ENCODE results near the gene AURKB.

DNA sequence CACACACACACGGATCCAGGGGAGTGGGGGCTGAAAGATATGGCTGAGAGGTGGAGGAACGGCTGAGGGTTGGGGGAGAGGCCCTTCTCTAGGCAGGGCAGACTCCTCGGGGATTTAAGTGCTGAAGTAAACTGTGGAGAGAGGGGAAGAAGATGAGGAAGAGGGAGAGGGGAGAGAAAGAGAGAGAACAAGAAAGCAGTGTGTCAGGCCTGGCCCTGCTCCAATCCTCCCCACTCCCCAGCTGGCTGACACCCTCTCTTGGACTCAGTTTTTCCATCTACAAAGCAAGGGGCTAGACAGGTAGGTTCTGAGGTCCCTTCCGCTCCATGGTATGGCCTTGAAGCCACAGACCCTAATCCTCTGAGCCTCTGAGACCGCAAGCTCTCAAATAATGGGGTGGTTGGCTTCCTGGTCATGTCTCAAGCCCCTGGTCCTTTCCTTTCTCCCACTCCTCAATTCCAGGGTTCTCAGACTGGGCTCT lies 49.6 kb downstream of the AURKB start:
- TF ChIP-seq, protein P1, sequence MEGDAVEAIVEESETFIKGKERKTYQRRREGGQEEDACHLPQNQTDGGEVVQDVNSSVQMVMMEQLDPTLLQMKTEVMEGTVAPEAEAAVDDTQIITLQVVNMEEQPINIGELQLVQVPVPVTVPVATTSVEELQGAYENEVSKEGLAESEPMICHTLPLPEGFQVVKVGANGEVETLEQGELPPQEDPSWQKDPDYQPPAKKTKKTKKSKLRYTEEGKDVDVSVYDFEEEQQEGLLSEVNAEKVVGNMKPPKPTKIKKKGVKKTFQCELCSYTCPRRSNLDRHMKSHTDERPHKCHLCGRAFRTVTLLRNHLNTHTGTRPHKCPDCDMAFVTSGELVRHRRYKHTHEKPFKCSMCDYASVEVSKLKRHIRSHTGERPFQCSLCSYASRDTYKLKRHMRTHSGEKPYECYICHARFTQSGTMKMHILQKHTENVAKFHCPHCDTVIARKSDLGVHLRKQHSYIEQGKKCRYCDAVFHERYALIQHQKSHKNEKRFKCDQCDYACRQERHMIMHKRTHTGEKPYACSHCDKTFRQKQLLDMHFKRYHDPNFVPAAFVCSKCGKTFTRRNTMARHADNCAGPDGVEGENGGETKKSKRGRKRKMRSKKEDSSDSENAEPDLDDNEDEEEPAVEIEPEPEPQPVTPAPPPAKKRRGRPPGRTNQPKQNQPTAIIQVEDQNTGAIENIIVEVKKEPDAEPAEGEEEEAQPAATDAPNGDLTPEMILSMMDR (IDR thresholded peaks at IDR 0.05 in 2 of 3, conservative IDR thresholded peaks at IDR 0.05 in 1 of 3; ENCODE audit: control insufficient read depth in 2 of 3, extremely low read depth in 1 of 3, insufficient read depth in 1 of 3, low read depth in 3 of 3, low read length in 3 of 3): no peak
- TF ChIP-seq ZNF384 (IDR thresholded peaks at IDR 0.05; ENCODE audit: borderline replicate concordance, low read depth, low read length) (no peak), CBFB (IDR thresholded peaks at IDR 0.05; ENCODE audit: low read depth) (no peak), EZH2 (IDR thresholded peaks at IDR 0.05; ENCODE audit: borderline replicate concordance, control insufficient read depth, low read depth, low read length) (no peak), CEBPB (IDR thresholded peaks at IDR 0.05; ENCODE audit: borderline replicate concordance in 1 of 2, low read depth in 2 of 2, low read length in 2 of 2) (no peak), JUNB (IDR thresholded peaks at IDR 0.05) (no peak), CREB1 (IDR thresholded peaks at IDR 0.05; ENCODE audit: low read depth) (no peak)

All from GM12878 (cell line).